Naive thymus-derived CD4-positive, alpha-beta T cell (primary cell): ENCODE measurements around the gene SLPI. TPM values are rescaled to one million over a fixed set of nuclear protein-coding genes. Genes with fewer than 3 reads are reported as not detected.

Experiments used
- ATAC-seq: fragments of 150-1000 bp; cut with Tn5 transposase; 2 replicates; pipeline ENCODE4 v1.10.0; 2021; ENCODE audit warnings: mild to moderate bottlenecking, moderate library complexity
- CTCF ChIA-PET: fragments of 350-600 bp; sonication (Branson Sonifier 250); formaldehyde crosslinking; loops from one replicate; lab custom pipeline; 2021; ENCODE audit warnings: antibody characterized with exemption; lab: Charles Lee
- POLR2A ChIA-PET: fragments of 350-600 bp; sonication (Branson Sonifier 250); formaldehyde crosslinking; loops from one replicate; lab custom pipeline; 2021; ENCODE audit warnings: antibody characterized with exemption, inconsistent platforms; lab: Charles Lee
- DNase-seq, 9 donors: peaks; one replicate each; pipeline versions ENCODE4 v3.0.0 to v3.0.0-alpha.2; 2020 to 2022; ENCODE audit warnings: mixed read lengths in 1 of 9
- H3K27ac ChIP-seq: one replicate; pipeline ENCODE4 v1.7.0; 2013; ENCODE audit warnings: mild to moderate bottlenecking, low read depth, low read length, moderate library complexity
- H3K27me3 ChIP-seq, 2 donors: one replicate each; pipeline ENCODE4 v1.7.0; 2013; ENCODE audit warnings: low read length in 2 of 2, mild to moderate bottlenecking in 2 of 2, moderate library complexity in 2 of 2; ENCODE audit not compliant: control insufficient read depth in 2 of 2, insufficient read depth in 2 of 2
- H3K36me3 ChIP-seq, 3 experiments: 1 replicate in 2 of 3; 2 replicates in 1 of 3; pipeline ENCODE4 v1.7.0; 2013; ENCODE audit warnings: low read length in 3 of 3, mild to moderate bottlenecking in 3 of 3, moderate library complexity in 1 of 3; ENCODE audit not compliant: insufficient read depth in 3 of 3, control insufficient read depth in 2 of 3
- H3K4me1 ChIP-seq, 2 donors: one replicate each; pipeline ENCODE4 v1.7.0; 2013; ENCODE audit warnings: low read length in 2 of 2, mild to moderate bottlenecking in 2 of 2, moderate library complexity in 1 of 2; ENCODE audit not compliant: control insufficient read depth in 2 of 2, insufficient read depth in 2 of 2
- H3K4me3 ChIP-seq: 2 replicates; pipeline ENCODE4 v1.7.0; 2013; ENCODE audit warnings: mild to moderate bottlenecking, low read length
- H3K9me3 ChIP-seq, 3 experiments: 1 replicate in 2 of 3; 2 replicates in 1 of 3; pipeline ENCODE4 v1.7.0; 2013; ENCODE audit warnings: low read length in 3 of 3; ENCODE audit not compliant: control insufficient read depth in 2 of 3
- H3K27ac Mint-ChIP-seq, 9 donors: one replicate each; pipeline ENCODE4 v1.8.0; 2020 to 2022; ENCODE audit warnings: mixed read lengths in 9 of 9, mild to moderate bottlenecking in 8 of 9, moderate library complexity in 5 of 9, inconsistent platforms in 2 of 9
- H3K27me3 Mint-ChIP-seq, 5 donors: one replicate each; pipeline ENCODE4 v1.8.0; 2021 to 2022; ENCODE audit warnings: mixed read lengths in 5 of 5, mild to moderate bottlenecking in 1 of 5
- H3K36me3 Mint-ChIP-seq, 5 donors: one replicate each; pipeline ENCODE4 v1.8.0; 2020 to 2022; ENCODE audit warnings: mixed read lengths in 5 of 5, mild to moderate bottlenecking in 3 of 5, inconsistent platforms in 1 of 5
- H3K4me1 Mint-ChIP-seq, 7 donors: one replicate each; pipeline ENCODE4 v1.8.0; 2020 to 2022; ENCODE audit warnings: mixed read lengths in 7 of 7, mild to moderate bottlenecking in 3 of 7, inconsistent platforms in 1 of 7
- H3K4me3 Mint-ChIP-seq, 10 donors: one replicate each; pipeline ENCODE4 v1.8.0; 2020 to 2022; ENCODE audit warnings: mild to moderate bottlenecking in 10 of 10, mixed read lengths in 10 of 10, moderate library complexity in 6 of 10, inconsistent platforms in 2 of 10
- H3K9me3 Mint-ChIP-seq, 11 donors: one replicate each; pipeline ENCODE4 v1.8.0; 2020 to 2022; ENCODE audit warnings: mixed read lengths in 11 of 11, mild to moderate bottlenecking in 4 of 11, inconsistent platforms in 1 of 11, moderate library complexity in 1 of 11
- intact Hi-C, 2 donors: fragments of 100-400 bp; cut with micrococcal nuclease; formaldehyde crosslinking; loops; one replicate each; pipeline ENCODE4 v1.15.1; 2023
- polyA plus RNA-seq, 2 donors: library from polyadenylated mRNA; unstranded; fragments of 300-500 nt; fragmentation: Illumina TruSeq; gene quantifications; one replicate each; pipeline ENCODE4 v1.2.3, GENCODE V29; 2021
- total RNA-seq, 6 experiments: library from RNA in 5 of 6; stranded (reverse) in 5 of 6; gene quantifications; 1 replicate in 5 of 6; 2 replicates in 1 of 6; pipeline ENCODE4 v1.2.3 and lab custom pipeline; 2021 to 2026

Gene SLPI
- total and polyA plus RNA-seq, 7 experiments from 2014 or later = 0.96 TPM; not detected in 6

DNA sequence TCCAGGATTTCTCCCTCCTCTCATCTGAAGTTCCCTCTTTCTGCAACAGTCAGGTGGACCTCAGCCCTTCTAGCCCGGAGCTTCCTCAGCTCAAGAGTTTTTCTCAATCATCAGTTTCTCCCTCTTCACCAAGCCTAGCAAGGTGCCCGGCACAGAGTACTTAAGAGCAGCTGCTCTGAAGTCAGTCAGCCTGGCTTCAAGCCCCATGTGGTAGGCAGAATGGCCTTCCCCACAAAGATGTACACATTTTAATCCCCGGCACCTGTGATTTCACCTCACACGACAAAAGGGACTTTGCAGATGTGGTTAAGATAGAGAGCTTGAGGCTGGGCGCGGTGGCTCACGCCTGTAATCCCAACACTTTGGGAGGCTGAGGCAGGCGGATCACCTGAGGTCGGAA is 37.2 kb upstream of the SLPI start:
- peaks cover 0 to 2% (median 0%) of the 10 kb centered on the region in 5 donors for H3K36me3 Mint-ChIP-seq
- H3K27me3 ChIP-seq = peaks cover 0 to 10% of the 10 kb centered on the region in 2 donors
- H3K9me3 ChIP-seq = no peaks in the 10 kb centered on the region
- no peak overlapping the region for H3K27ac ChIP-seq
- no peak overlapping the region for H3K4me3 ChIP-seq
- no peaks in the 10 kb centered on the region for H3K9me3 Mint-ChIP-seq
- ATAC-seq (no peak), DNase-seq (no peak)
- no peaks in the 10 kb centered on the region for H3K36me3 ChIP-seq
- peaks cover 26 to 54% (median 43%) of the 10 kb centered on the region in 5 donors for H3K27me3 Mint-ChIP-seq
- H3K4me1 Mint-ChIP-seq = peaks cover 4 to 21% (median 11%) of the 10 kb centered on the region in 7 donors
- CTCF ChIA-PET = interaction anchor here (0.6 to 2.4 kb wide), 2 partner anchors 12 to 705 kb away, joined by 3 to 6 read pairs; no protein-coding TSS in a partner anchor
- peak overlapping the region in 1 of 10 donors; percentile 38 for H3K4me3 Mint-ChIP-seq
- POLR2A ChIA-PET = interaction anchor here (0.8 kb wide), 1 partner anchor 323 kb away, joined by 3 read pairs; no protein-coding TSS in a partner anchor
- no peak overlapping the region for H3K27ac Mint-ChIP-seq
- intact Hi-C loops = loop anchor here (1.0 to 5.0 kb wide), 7 partner anchors 153 to 544 kb away; partner anchors contain the start of genes KCNK15 (in 1 of the 2) and YWHAB (in 1 of the 2)
- H3K4me1 ChIP-seq = peaks cover 4 to 14% of the 10 kb centered on the region in 2 donors

DNA sequence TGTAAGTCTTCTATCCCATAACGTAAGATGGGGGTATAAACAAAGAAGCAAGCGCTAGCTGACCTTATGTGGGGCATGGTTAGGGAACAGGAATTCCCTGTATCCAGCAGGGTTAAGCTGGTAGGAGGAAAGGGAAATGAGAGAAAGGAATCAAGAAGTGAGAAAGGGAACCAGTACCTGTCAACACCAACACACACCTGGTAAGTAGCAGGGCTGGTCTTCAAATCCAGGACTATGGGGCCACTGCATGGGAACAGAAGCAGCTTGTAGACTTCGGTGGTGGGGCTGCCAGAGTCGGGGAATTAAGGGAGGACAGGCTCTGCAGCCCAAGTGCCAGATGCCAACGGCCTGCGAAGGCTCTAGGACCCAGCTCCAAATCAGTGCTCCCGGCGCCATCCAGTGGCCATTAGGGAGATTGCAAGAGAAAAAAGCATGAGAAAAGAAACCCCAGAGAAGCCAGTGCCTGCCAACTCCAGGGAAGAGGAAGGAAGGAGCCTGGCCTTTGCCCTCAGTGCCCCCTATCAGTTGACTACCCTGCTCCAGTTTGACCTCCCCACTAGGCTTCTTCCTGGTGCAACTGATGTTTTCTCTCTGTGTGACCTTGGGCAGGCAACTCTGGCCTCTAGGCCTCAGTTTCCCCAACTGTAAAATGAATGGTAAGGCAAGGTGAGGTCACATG is 36.5 kb upstream of the SLPI start:
- H3K27ac Mint-ChIP-seq = no peak overlapping the region
- H3K4me3 ChIP-seq = no peak overlapping the region
- peaks cover 31 to 49% (median 38%) of the 10 kb centered on the region in 5 donors for H3K27me3 Mint-ChIP-seq
- peak; percentile 58 for ATAC-seq
- peak; percentile 12 to 64 (median 49) for DNase-seq
- H3K9me3 Mint-ChIP-seq = no peaks in the 10 kb centered on the region
- H3K27me3 ChIP-seq = peaks cover 0 to 10% of the 10 kb centered on the region in 2 donors
- no peak overlapping the region for H3K27ac ChIP-seq
- intact Hi-C loops = loop anchor here (1.0 to 5.0 kb wide), 7 partner anchors 152 to 544 kb away; partner anchors contain the start of genes KCNK15 (in 1 of the 2) and YWHAB (in 1 of the 2)
- no peaks in the 10 kb centered on the region for H3K9me3 ChIP-seq
- peaks cover 4 to 14% of the 10 kb centered on the region in 2 donors for H3K4me1 ChIP-seq
- POLR2A ChIA-PET = interaction anchor here (0.8 kb wide), 1 partner anchor 323 kb away, joined by 3 read pairs; no protein-coding TSS in a partner anchor
- H3K36me3 ChIP-seq = no peaks in the 10 kb centered on the region
- H3K4me1 Mint-ChIP-seq = peaks cover 4 to 18% (median 11%) of the 10 kb centered on the region in 7 donors
- peaks cover 0 to 2% (median 0%) of the 10 kb centered on the region in 5 donors for H3K36me3 Mint-ChIP-seq
- no peak overlapping the region for H3K4me3 Mint-ChIP-seq
- CTCF ChIA-PET = interaction anchor here (0.6 to 2.4 kb wide), 5 partner anchors 11 to 705 kb away, joined by 3 to 6 read pairs (median 3); no protein-coding TSS in a partner anchor

DNA sequence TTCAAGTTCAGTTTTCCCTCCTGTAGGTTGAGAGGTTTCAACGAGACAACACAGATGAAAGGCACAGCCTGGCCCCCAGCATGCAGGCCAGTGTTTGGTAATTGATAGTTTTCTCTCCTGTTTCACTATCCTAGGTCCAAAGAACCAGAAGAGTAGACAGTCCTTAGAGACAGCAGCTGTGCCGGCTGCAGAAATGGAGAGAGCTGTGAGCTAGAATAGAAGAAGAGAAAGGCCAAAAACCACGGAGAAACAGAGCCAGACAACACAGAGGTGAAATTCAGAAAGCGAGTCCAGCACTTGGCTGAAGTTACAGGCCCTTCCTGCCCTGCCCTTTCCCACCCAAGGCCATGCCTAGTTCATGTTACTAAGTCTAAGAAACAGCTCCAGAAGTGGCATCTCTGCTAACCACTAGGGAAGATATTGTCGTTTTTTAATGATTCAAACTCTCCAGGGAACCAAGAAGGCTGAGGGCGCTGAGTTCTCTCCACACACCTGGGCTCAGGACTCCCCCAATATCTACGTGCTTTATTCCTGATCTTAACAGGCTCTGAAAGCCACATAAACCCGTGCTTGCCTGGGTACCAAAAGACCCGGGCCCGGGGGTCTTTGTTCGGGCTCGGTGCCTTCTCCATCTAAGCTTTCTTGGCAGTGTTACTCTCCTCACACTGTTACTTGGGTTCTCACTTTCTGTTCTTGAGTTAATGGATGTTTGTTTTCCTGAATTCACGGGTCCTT is 35.7 kb upstream of the SLPI start:
- Histone ChIP-seq H3K4me1 (peaks cover 4 to 14% of the 10 kb centered on the region in 2 donors), H3K4me3 (no peak overlapping the region), H3K27ac (no peak overlapping the region), H3K27me3 (peaks cover 0 to 10% of the 10 kb centered on the region in 2 donors), H3K36me3 (no peaks in the 10 kb centered on the region), H3K9me3 (no peaks in the 10 kb centered on the region)
- ATAC-seq (no peak), DNase-seq (no peak)
- H3K27me3 Mint-ChIP-seq = peaks cover 31 to 49% (median 36%) of the 10 kb centered on the region in 5 donors
- H3K4me3 Mint-ChIP-seq = no peak overlapping the region
- ChIA-PET POLR2A (no interaction called here), CTCF (interaction anchor here (0.9 to 2.4 kb wide), 4 partner anchors 10 to 606 kb away, joined by 3 to 6 read pairs (median 3); no protein-coding TSS in a partner anchor)
- intact Hi-C loops = loop anchor here (2.0 to 5.0 kb wide), 5 partner anchors 151 to 543 kb away; partner anchors contain the start of genes KCNK15 (in 1 of the 2) and YWHAB (in 1 of the 2)
- no peak overlapping the region for H3K27ac Mint-ChIP-seq
- H3K4me1 Mint-ChIP-seq = peaks cover 4 to 18% (median 11%) of the 10 kb centered on the region in 7 donors
- H3K9me3 Mint-ChIP-seq = no peaks in the 10 kb centered on the region
- H3K36me3 Mint-ChIP-seq = peaks cover 0 to 1% (median 0%) of the 10 kb centered on the region in 5 donors

DNA sequence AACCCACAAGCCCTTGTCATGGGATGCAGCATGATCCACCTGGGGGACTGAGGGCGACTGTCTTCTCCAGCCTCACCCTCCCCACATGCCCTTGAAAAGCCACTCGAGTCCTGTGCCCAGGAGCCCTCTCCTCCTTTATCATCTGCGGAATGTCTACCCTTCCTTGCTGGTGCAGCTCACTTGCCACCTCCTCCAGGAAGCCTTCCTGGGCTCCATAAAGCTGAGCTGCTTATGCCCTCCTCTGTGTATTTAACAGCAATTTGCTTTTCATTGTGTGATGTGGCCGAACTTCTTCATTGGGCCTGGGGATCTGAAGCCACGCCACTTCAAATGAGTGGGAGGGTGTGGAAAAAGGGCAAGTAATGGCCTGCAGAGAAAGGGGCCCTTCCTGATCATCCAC is 34.5 kb upstream of the SLPI start:
- peaks cover 2 to 14% (median 8%) of the 10 kb centered on the region in 7 donors for H3K4me1 Mint-ChIP-seq
- H3K36me3 ChIP-seq = no peaks in the 10 kb centered on the region
- no peak overlapping the region for H3K4me3 Mint-ChIP-seq
- no peak for ATAC-seq
- intact Hi-C loops = no loop called here
- H3K27ac Mint-ChIP-seq = no peak overlapping the region
- no peaks in the 10 kb centered on the region for H3K9me3 Mint-ChIP-seq
- H3K27me3 Mint-ChIP-seq = peaks cover 22 to 47% (median 32%) of the 10 kb centered on the region in 5 donors
- no peak for DNase-seq
- no peak overlapping the region for H3K27ac ChIP-seq
- CTCF ChIA-PET = no interaction called here
- POLR2A ChIA-PET = no interaction called here
- no peaks in the 10 kb centered on the region for H3K9me3 ChIP-seq
- H3K36me3 Mint-ChIP-seq = no peaks in the 10 kb centered on the region
- H3K4me3 ChIP-seq = no peak overlapping the region
- peaks cover 4 to 10% of the 10 kb centered on the region in 2 donors for H3K4me1 ChIP-seq
- peaks cover 0 to 4% of the 10 kb centered on the region in 2 donors for H3K27me3 ChIP-seq

DNA sequence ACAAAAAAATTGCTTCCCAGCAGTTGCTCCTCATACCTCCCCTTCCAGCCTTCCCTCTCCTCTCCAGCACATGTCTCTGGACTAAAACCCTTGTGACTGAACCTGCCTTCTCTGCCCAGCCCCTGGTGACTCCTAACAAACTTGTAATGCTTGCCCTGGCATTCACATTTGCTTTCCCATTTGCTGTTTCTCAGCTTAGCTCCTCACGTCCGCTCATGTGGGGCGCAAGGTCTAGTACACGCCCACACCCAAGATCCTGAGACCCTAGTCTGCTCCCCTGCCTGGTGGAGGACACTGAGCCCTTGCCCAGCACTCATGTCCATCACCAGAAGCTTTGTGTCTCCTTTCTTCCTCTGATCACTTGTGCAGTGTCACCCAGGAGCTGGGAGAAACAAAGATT is 34.0 kb upstream of the SLPI start:
- intact Hi-C loops = no loop called here
- Histone ChIP-seq H3K4me1 (peaks cover 4 to 6% of the 10 kb centered on the region in 2 donors), H3K4me3 (no peak overlapping the region), H3K9me3 (no peaks in the 10 kb centered on the region), H3K27ac (no peak overlapping the region), H3K36me3 (no peaks in the 10 kb centered on the region), H3K27me3 (peaks cover 0 to 3% of the 10 kb centered on the region in 2 donors)
- DNase-seq (no peak), ATAC-seq (no peak)
- Mint-ChIP-seq H3K27ac (peak overlapping the region in 1 of 9 donors; percentile 28), H3K4me3 (no peak overlapping the region), H3K27me3 (peaks cover 20 to 44% (median 31%) of the 10 kb centered on the region in 5 donors), H3K9me3 (no peaks in the 10 kb centered on the region), H3K36me3 (no peaks in the 10 kb centered on the region), H3K4me1 (peaks cover 0 to 13% (median 6%) of the 10 kb centered on the region in 7 donors)
- CTCF ChIA-PET = interaction anchor here (0.5 to 0.6 kb wide), 2 partner anchors 31 to 282 kb away, joined by 3 to 5 read pairs; no protein-coding TSS in a partner anchor
- POLR2A ChIA-PET = no interaction called here

DNA sequence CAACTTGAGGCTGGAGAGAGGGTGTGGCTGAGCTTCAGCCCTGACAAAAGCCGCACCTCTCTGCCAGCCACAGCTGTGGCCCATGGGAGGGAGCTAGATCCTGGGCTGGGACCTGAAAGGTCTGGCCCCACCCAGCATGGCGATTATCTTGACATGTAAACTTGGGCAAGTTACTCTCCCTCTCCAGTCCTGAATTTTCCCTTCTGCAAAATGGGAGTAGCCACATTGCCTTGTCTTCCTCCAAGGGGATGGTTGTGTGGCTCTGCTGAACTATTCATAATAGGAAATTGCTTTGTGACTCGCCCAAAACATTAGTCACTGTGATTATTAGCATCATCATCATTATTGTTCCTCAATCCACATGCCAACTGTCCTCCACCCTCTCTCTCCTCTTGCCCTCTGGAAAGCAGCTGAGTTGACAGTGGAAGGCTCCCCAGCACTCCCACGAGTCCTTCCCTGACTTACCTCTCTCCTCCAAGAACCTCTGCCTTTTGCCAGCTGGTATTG is 29.2 kb upstream of the SLPI start:
- peaks cover 0 to 2% (median 0%) of the 10 kb centered on the region in 11 donors for H3K9me3 Mint-ChIP-seq
- POLR2A ChIA-PET = interaction anchor here (0.8 kb wide), 1 partner anchor 908 kb away, joined by 4 read pairs; no protein-coding TSS in a partner anchor
- intact Hi-C loops = no loop called here
- Histone ChIP-seq H3K27me3 (no peaks in the 10 kb centered on the region), H3K36me3 (no peaks in the 10 kb centered on the region), H3K9me3 (no peaks in the 10 kb centered on the region), H3K4me3 (no peak overlapping the region), H3K4me1 (no peaks in the 10 kb centered on the region), H3K27ac (no peak overlapping the region)
- H3K4me1 Mint-ChIP-seq = peaks cover 0 to 2% (median 0%) of the 10 kb centered on the region in 7 donors
- no peak overlapping the region for H3K27ac Mint-ChIP-seq
- H3K4me3 Mint-ChIP-seq = no peak overlapping the region
- no peak for DNase-seq
- peak; percentile 26 for ATAC-seq
- H3K36me3 Mint-ChIP-seq = peaks cover 0 to 3% (median 0%) of the 10 kb centered on the region in 5 donors
- peaks cover 10 to 42% (median 34%) of the 10 kb centered on the region in 5 donors for H3K27me3 Mint-ChIP-seq
- CTCF ChIA-PET = no interaction called here
